Neural cell (in vitro differentiated cells): ENCODE results near the gene MAGI1. TPM values are rescaled to one million over a fixed set of nuclear protein-coding genes. Genes with fewer than 3 reads are reported as not detected.

Experiments used
- H2AFZ ChIP-seq: fragments of 200-600, 300-800 bp; sonication (generic), shearing (Covaris generic); 2 replicates; pipeline ENCODE4 v1.6.0; 2014; ENCODE audit warnings: low read depth, mild to moderate bottlenecking, antibody characterized with exemption, low read length, moderate library complexity
- H3F3A ChIP-seq: fragments of 200-600 bp; shearing (Covaris generic); 2 replicates; pipeline ENCODE4 v1.6.1; 2016; ENCODE audit warnings: mild to moderate bottlenecking, moderate library complexity, mixed read lengths, antibody characterized with exemption, low read length; ENCODE audit not compliant: insufficient read depth, poor library complexity, severe bottlenecking
- H3K27ac ChIP-seq: fragments of 200-600, 300-800 bp; sonication (generic), shearing (Covaris generic); 2 replicates; pipeline ENCODE4 v1.5.1; 2014; ENCODE audit warnings: mild to moderate bottlenecking, low read length, moderate library complexity
- H3K27me3 ChIP-seq: fragments of 300-800, 200-600 bp; sonication (generic), shearing (Covaris generic); 2 replicates; pipeline ENCODE4 v1.6.0; 2014; ENCODE audit warnings: mild to moderate bottlenecking, low read depth, low read length, moderate library complexity; ENCODE audit not compliant: insufficient read depth
- H3K36me3 ChIP-seq: fragments of 300-800, 200-600 bp; sonication (generic), shearing (Covaris generic); 2 replicates; pipeline ENCODE4 v1.5.1; 2014; ENCODE audit warnings: mild to moderate bottlenecking, antibody characterized with exemption, low read length, moderate library complexity; ENCODE audit not compliant: insufficient read depth
- H3K4me2 ChIP-seq: fragments of 300-800, 200-600 bp; sonication (generic), shearing (Covaris generic); 2 replicates; pipeline ENCODE4 v1.6.0; 2014; ENCODE audit warnings: mild to moderate bottlenecking, low read length
- H3K4me3 ChIP-seq: fragments of 300-800, 200-600 bp; sonication (generic), shearing (Covaris generic); 2 replicates; pipeline ENCODE4 v1.5.1; 2014; ENCODE audit warnings: mild to moderate bottlenecking, low read length, moderate library complexity
- H3K79me2 ChIP-seq: fragments of 200-600 bp; shearing (Covaris generic); replicated peaks from 2 replicates; pipeline ENCODE4 v1.6.0; 2014; ENCODE audit warnings: mild to moderate bottlenecking, low read length, moderate library complexity; ENCODE audit not compliant: insufficient read depth
- H3K9ac ChIP-seq: fragments of 300-800, 200-600 bp; sonication (generic), shearing (Covaris generic); 2 replicates; pipeline ENCODE4 v1.6.1; 2016; ENCODE audit warnings: mild to moderate bottlenecking, low read length, mixed read lengths
- H3K9me2 ChIP-seq: fragments of 200-600 bp; shearing (Covaris generic); 2 replicates; pipeline ENCODE4 v1.6.1; 2016; ENCODE audit warnings: mild to moderate bottlenecking, low read length, mixed read lengths; ENCODE audit not compliant: insufficient read depth
- H3K9me3 ChIP-seq: fragments of 200-600, 300-800 bp; sonication (generic), shearing (Covaris generic); 2 replicates; pipeline ENCODE4 v1.6.1; 2016; ENCODE audit warnings: mild to moderate bottlenecking, mixed run types, low read length, moderate library complexity, mixed read lengths
- H4K20me1 ChIP-seq: fragments of 200-600 bp; shearing (Covaris generic); 2 replicates; pipeline ENCODE4 v1.6.1; 2016; ENCODE audit warnings: mild to moderate bottlenecking, mixed run types; ENCODE audit not compliant: insufficient read depth
- CTCF ChIP-seq: fragments of 450-650 bp; IDR thresholded peaks from 2 replicates; pipeline ENCODE4 v1.5.1; 2014; ENCODE audit warnings: antibody characterized with exemption, mild to moderate bottlenecking, moderate library complexity; ENCODE audit not compliant: poor library complexity, severe bottlenecking
- EP300 ChIP-seq: fragments of 450-650 bp; conservative IDR thresholded peaks from 2 replicates; pipeline ENCODE4 v1.6.1; 2014; ENCODE audit warnings: antibody characterized with exemption, mild to moderate bottlenecking, moderate library complexity; ENCODE audit not compliant: poor library complexity, severe bottlenecking
- EZH2 ChIP-seq: fragments of 200-600, 300-800 bp; shearing (Covaris generic), sonication (generic); IDR thresholded peaks from 2 replicates; pipeline ENCODE4 v1.6.1; 2014; ENCODE audit warnings: antibody characterized with exemption, low read length, borderline replicate concordance, mild to moderate bottlenecking; ENCODE audit not compliant: insufficient read depth, poor library complexity, severe bottlenecking
- MXI1 ChIP-seq: fragments of 450-650 bp; conservative IDR thresholded peaks from 2 replicates; pipeline ENCODE4 v1.6.1; 2014; ENCODE audit warnings: antibody characterized with exemption, mild to moderate bottlenecking; ENCODE audit not compliant: poor library complexity, severe bottlenecking
- POLR2AphosphoS5 ChIP-seq: IDR thresholded peaks from 2 replicates; pipeline ENCODE4 v1.6.1; 2012
- RAD21 ChIP-seq: fragments of 450-650 bp; conservative IDR thresholded peaks from 2 replicates; pipeline ENCODE4 v1.6.1; 2014; ENCODE audit warnings: antibody characterized with exemption, mild to moderate bottlenecking, moderate library complexity
- REST ChIP-seq: IDR thresholded peaks from 2 replicates; pipeline ENCODE4 v1.6.1; 2012; ENCODE audit warnings: borderline replicate concordance
- SMC3 ChIP-seq: fragments of 450-650 bp; conservative IDR thresholded peaks from 2 replicates; pipeline ENCODE4 v1.6.1; 2014; ENCODE audit warnings: antibody characterized with exemption, mild to moderate bottlenecking, moderate library complexity; ENCODE audit not compliant: poor library complexity
- TAF1 ChIP-seq: IDR thresholded peaks from 2 replicates; pipeline ENCODE4 v1.6.1; 2012; ENCODE audit warnings: low read depth
- polyA plus RNA-seq: library from polyadenylated mRNA; depleted of rRNA; stranded (reverse); fragments of >200 nt; gene quantifications from 2 replicates; pipeline ENCODE4 v1.2.3, GENCODE V29; 2014

The MAGI1 gene
- polyA plus RNA-seq, 1 donor from 2014 or later: 44.7 TPM

- H3K9me2 ChIP-seq: no peaks in the 10 kb centered on the region
- no peak overlapping the region for H3K27ac ChIP-seq
- H3K9ac ChIP-seq: no peak overlapping the region
- H3K4me3 ChIP-seq: no peak overlapping the region
- no peaks in the 10 kb centered on the region for H4K20me1 ChIP-seq
- H3F3A ChIP-seq: no peaks in the 10 kb centered on the region
- no peaks in the 10 kb centered on the region for H3K36me3 ChIP-seq
- H2AFZ ChIP-seq: no peak overlapping the region
- H3K27me3 ChIP-seq: no peaks in the 10 kb centered on the region
- no peaks in the 10 kb centered on the region for H3K9me3 ChIP-seq
- TF ChIP-seq EP300: no peak
- no peak for TF ChIP-seq SMC3
- no peak for TF ChIP-seq CTCF
- no peak for TF ChIP-seq MXI1
- no peak for TF ChIP-seq REST
- TF ChIP-seq RAD21: no peak
- no peak for TF ChIP-seq TAF1
- TF ChIP-seq EZH2: no peak
- no peak for TF ChIP-seq POLR2AphosphoS5
- H3K79me2 ChIP-seq: no peaks in the 10 kb centered on the region
- H3K4me2 ChIP-seq: no peak overlapping the region
Measured at GRCh38 chr3:65876028-65876420, 162.7 kb downstream of the MAGI1 start.

GRCh38 chr3:65875393-65876027 is 163.2 kb downstream of the MAGI1 start:
- no peaks in the 10 kb centered on the region for H3F3A ChIP-seq
- H4K20me1 ChIP-seq: no peaks in the 10 kb centered on the region
- H3K36me3 ChIP-seq: no peaks in the 10 kb centered on the region
- H3K4me2 ChIP-seq: no peak overlapping the region
- no peaks in the 10 kb centered on the region for H3K79me2 ChIP-seq
- TF ChIP-seq SMC3: no peak
- no peak for TF ChIP-seq CTCF
- TF ChIP-seq TAF1: no peak
- no peak for TF ChIP-seq MXI1
- no peak for TF ChIP-seq EZH2
- TF ChIP-seq POLR2AphosphoS5: no peak
- no peak for TF ChIP-seq EP300
- TF ChIP-seq RAD21: no peak
- TF ChIP-seq REST: no peak
- no peak overlapping the region for H3K27ac ChIP-seq
- no peak overlapping the region for H2AFZ ChIP-seq
- no peaks in the 10 kb centered on the region for H3K27me3 ChIP-seq
- H3K4me3 ChIP-seq: no peak overlapping the region
- H3K9me2 ChIP-seq: no peaks in the 10 kb centered on the region
- H3K9me3 ChIP-seq: no peaks in the 10 kb centered on the region
- H3K9ac ChIP-seq: no peak overlapping the region
